ENCODE data around the gene ZNF304.

- no peak for TF ChIP-seq XRCC5 (optimal IDR thresholded peaks at IDR 0.05; ENCODE audit: low read length)
- no peak for TF ChIP-seq NFIC (IDR thresholded peaks at IDR 0.05; ENCODE audit: low read length)
- TF ChIP-seq JUN (CRISPR knock-in tag; IDR thresholded peaks at IDR 0.05) = no peak
- no peak for TF ChIP-seq ZFP62 (CRISPR knock-in tag; IDR thresholded peaks at IDR 0.05)
- no peak for TF ChIP-seq REST (IDR thresholded peaks at IDR 0.05; ENCODE audit: borderline replicate concordance in 1 of 2, low read depth in 1 of 2, low read length in 2 of 2)
- no peak for TF ChIP-seq ZNF550 (CRISPR knock-in tag; IDR thresholded peaks at IDR 0.05; ENCODE audit: borderline replicate concordance)
- TF ChIP-seq CREB1 (IDR thresholded peaks at IDR 0.05) = no peak
- TF ChIP-seq CREB1 (CRISPR knock-in tag; IDR thresholded peaks at IDR 0.05) = no peak
- TF ChIP-seq ELF1 (CRISPR knock-in tag; IDR thresholded peaks at IDR 0.05) = no peak
- TF ChIP-seq POLR2AphosphoS5 (IDR thresholded peaks at IDR 0.05; ENCODE audit: low read depth, low read length) = no peak
Observed at GRCh38 chr19:57317503-57317902, 33.6 kb upstream of the ZNF304 start.

All from HepG2 (cell line).